H1 (cell line): ENCODE results near the gene MORF4L1. TPM values are rescaled to one million over a fixed set of nuclear protein-coding genes. Genes with fewer than 3 reads are reported as not detected.

ENCODE experiments used
- ATF2 ChIP-seq: IDR thresholded peaks from 2 replicates; pipeline ENCODE4 v1.6.1; 2012; ENCODE audit warnings: low read length, inconsistent platforms
- ATF3 ChIP-seq: IDR thresholded peaks from 2 replicates; pipeline ENCODE4 v1.6.1; 2011; ENCODE audit warnings: low read depth, mild to moderate bottlenecking, low read length; ENCODE audit not compliant: insufficient read depth
- BACH1 ChIP-seq: IDR thresholded peaks from 2 replicates; pipeline ENCODE4 v1.6.1; 2012; ENCODE audit warnings: low read length, improper control_type of control experiment
- CBX8 ChIP-seq: fragments of 300-800, 300-1000 bp; sonication (generic); IDR thresholded peaks from 2 replicates; pipeline ENCODE4 v1.7.1; 2016; ENCODE audit warnings: low read depth, low read length, borderline replicate concordance
- CTBP2 ChIP-seq: IDR thresholded peaks from 2 replicates; pipeline ENCODE4 v1.7.0; 2011; ENCODE audit warnings: borderline replicate concordance, mild to moderate bottlenecking, moderate library complexity, mixed read lengths, low read length; ENCODE audit not compliant: insufficient read depth, insufficient read length
- E2F6 ChIP-seq: IDR thresholded peaks from 2 replicates; pipeline ENCODE4 v1.6.1; 2012; ENCODE audit warnings: inconsistent platforms
- GABPA ChIP-seq: IDR thresholded peaks from 2 replicates; pipeline ENCODE4 v1.6.1; 2011; ENCODE audit warnings: mild to moderate bottlenecking, low read length, moderate library complexity, borderline replicate concordance; ENCODE audit not compliant: insufficient read depth
- HDAC6 ChIP-seq: IDR thresholded peaks from one replicate; pipeline ENCODE4 v1.7.1; 2012; ENCODE audit warnings: low read depth, mild to moderate bottlenecking, inconsistent platforms, low read length, moderate library complexity
- MAFK ChIP-seq: IDR thresholded peaks from 2 replicates; pipeline ENCODE4 v1.6.1; 2012; ENCODE audit warnings: low read depth, mild to moderate bottlenecking, improper control_type of control experiment, low read length
- NRF1 ChIP-seq: IDR thresholded peaks from 2 replicates; pipeline ENCODE4 v1.6.1; 2011; ENCODE audit warnings: mild to moderate bottlenecking, low read depth, low read length, improper control_type of control experiment
- POLR2AphosphoS5 ChIP-seq: IDR thresholded peaks from 2 replicates; pipeline ENCODE4 v1.6.1; 2011; ENCODE audit warnings: low read depth, low read length
- RAD21 ChIP-seq, 2 experiments: IDR thresholded peaks in 1 of 2; conservative IDR thresholded peaks in 1 of 2; 2 replicates each; pipeline ENCODE4 v1.6.1; 2011; ENCODE audit warnings: low read depth in 2 of 2, low read length in 2 of 2, improper control_type of control experiment in 1 of 2, inconsistent platforms in 1 of 2, mild to moderate bottlenecking in 1 of 2, moderate library complexity in 1 of 2
- RBBP5 ChIP-seq: IDR thresholded peaks from 2 replicates; pipeline ENCODE4 v1.7.1; 2012; ENCODE audit warnings: low read depth, mild to moderate bottlenecking, inconsistent platforms, low read length, moderate library complexity, borderline replicate concordance
- RXRA ChIP-seq: IDR thresholded peaks from 2 replicates; pipeline ENCODE4 v1.6.1; 2011; ENCODE audit warnings: low read depth, mild to moderate bottlenecking, low read length, moderate library complexity; ENCODE audit not compliant: insufficient read depth
- SIX5 ChIP-seq: IDR thresholded peaks from 2 replicates; pipeline ENCODE4 v1.6.1; 2011; ENCODE audit warnings: mild to moderate bottlenecking, low read depth, low read length
- SP2 ChIP-seq: IDR thresholded peaks from 2 replicates; pipeline ENCODE4 v1.6.1; 2012; ENCODE audit warnings: mild to moderate bottlenecking, low read length, inconsistent platforms
- SRF ChIP-seq: IDR thresholded peaks from 2 replicates; pipeline ENCODE4 v1.6.1; 2011; ENCODE audit warnings: mild to moderate bottlenecking, low read depth, low read length, moderate library complexity
- SUZ12 ChIP-seq: fragments of 200-600 bp; sonication (generic); IDR thresholded peaks from 2 replicates; pipeline ENCODE4 v1.6.1; 2012; ENCODE audit warnings: mild to moderate bottlenecking, inconsistent platforms, low read length, moderate library complexity, mixed read lengths
- TEAD4 ChIP-seq: IDR thresholded peaks from 2 replicates; pipeline ENCODE4 v1.6.1; 2012; ENCODE audit warnings: low read depth, low read length, inconsistent platforms, mixed read lengths
- YY1 ChIP-seq: IDR thresholded peaks from 2 replicates; pipeline ENCODE4 v1.6.1; 2011; ENCODE audit warnings: low read depth, mild to moderate bottlenecking, low read length
- polyA plus RNA-seq, 7 experiments: library from polyadenylated mRNA; depleted of rRNA in 3 of 7; stranded (reverse) in 5 of 7; unstranded in 2 of 7; fragments of >200 nt in 5 of 7; fragments of 200-250 nt in 2 of 7; gene quantifications; 1 replicate in 5 of 7; 2 replicates in 1 of 7; 4 replicates in 1 of 7; pipeline versions ENCODE4 v1.2.1 to v1.2.3, GENCODE V29; 2011 to 2013; ENCODE audit warnings: missing spikeins in 2 of 7, mixed read lengths in 2 of 7
- total RNA-seq: library from RNA; stranded (reverse); fragmentation: NEBNext Ultra II Directional; extraction: Animal tissue kit (Norgen Biotek cat#: 25700); gene quantifications from 2 replicates; pipeline ENCODE4 v1.2.1, GENCODE V29; 2021

The MORF4L1 gene
- total and polyA plus RNA-seq, 2 of the 8 experiments (the other 6 are each of a cell fraction or from before 2014, with no cell fraction given), result 260 to 533 TPM

GRCh38 chr15:78872972-78873792 lies 492 bp downstream of the MORF4L1 start (continued):
- TF ChIP-seq SP2, result no peak
- TF ChIP-seq E2F6, result no peak
- 0 out of 2 replicates have a peak, but pooled peaks have one; percentile 11 for TF ChIP-seq BACH1
- TF ChIP-seq ATF3, result no peak
- TF ChIP-seq NRF1, result no peak
- no peak for TF ChIP-seq SUZ12
- no peak for TF ChIP-seq SRF
- 0 out of 2 replicates have a peak, but pooled peaks have one; percentile 34 for TF ChIP-seq RBBP5
- TF ChIP-seq ATF2, result peak; percentile 31; the same call in 1 of the 2 replicates
- peak; percentile 96 for TF ChIP-seq POLR2AphosphoS5
- TF ChIP-seq HDAC6, result no peak
- TF ChIP-seq RAD21 (IDR thresholded peaks at IDR 0.05 in 1 of 2, conservative IDR thresholded peaks at IDR 0.05 in 1 of 2; ENCODE audit: low read depth in 2 of 2, low read length in 2 of 2), result peak; percentile 13 to 35; a peak in 3 of 4 replicates
- no peak for TF ChIP-seq RXRA
- TF ChIP-seq CTBP2, result peak; percentile 40
- no peak for TF ChIP-seq SIX5
- TF ChIP-seq GABPA, result peak; percentile 57; the same call in 1 of the 2 replicates
- TF ChIP-seq MAFK, result no peak
- no peak for TF ChIP-seq CBX8
- TF ChIP-seq TEAD4, result peak; percentile 88
- TF ChIP-seq YY1, result peak; percentile 100
